ENCODE results near the gene BLOC1S5.

DNA sequence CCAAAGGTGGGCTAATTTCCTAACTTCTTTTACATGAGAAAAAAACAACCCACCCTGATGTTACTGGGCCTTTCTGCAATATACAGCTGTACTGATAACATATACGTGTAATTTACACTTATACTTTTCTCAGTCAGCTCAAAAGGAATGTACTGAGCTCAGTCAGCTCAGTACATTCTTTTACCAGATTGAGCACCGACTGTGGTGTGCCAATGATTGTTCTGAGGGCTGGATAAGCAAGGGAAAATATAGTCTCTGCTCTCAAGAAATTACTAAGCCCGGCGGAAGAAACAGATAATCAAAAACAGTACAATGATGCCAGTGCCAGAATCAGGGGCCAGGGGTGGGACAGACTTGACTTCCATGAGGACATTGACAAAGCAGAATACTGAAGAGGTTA, 10.0 kb upstream of the BLOC1S5 start:
- TF ChIP-seq CTCF (IDR thresholded peaks at IDR 0.05; ENCODE audit: low read depth, low read length), result no peak
- TF ChIP-seq EZH2phosphoT487 (IDR thresholded peaks at IDR 0.05; ENCODE audit: low read depth), result no peak

All from OCI-LY3 (cell line).